Thoracic aorta (tissue), 2 donors: ENCODE data around the gene OSBPL3. TPM values are rescaled to one million over a fixed set of nuclear protein-coding genes. Genes with fewer than 3 reads are reported as not detected.

Source experiments
- ATAC-seq: fragments of 150-250 bp; one replicate; pipeline ENCODE4 v1.8.0; 2017; ENCODE audit warnings: low read depth; ENCODE audit not compliant: insufficient number of reproducible peaks, low FRiP score
- DNase-seq: peaks from one replicate; pipeline ENCODE4 v3.0.0-alpha.2; 2020; ENCODE audit warnings: low spot score
- H3K27ac ChIP-seq, 2 donors: fragments of 200-600 bp; sonication (generic); 1 replicate in 1 of 2; 2 replicates in 1 of 2; pipeline ENCODE4 v1.5.1; 2016; ENCODE audit warnings: mild to moderate bottlenecking in 2 of 2, moderate library complexity in 2 of 2
- H3K27me3 ChIP-seq: fragments of 200-600 bp; sonication (generic); replicated peaks from 2 replicates; pipeline ENCODE4 v1.6.0; 2016; ENCODE audit warnings: mild to moderate bottlenecking; ENCODE audit not compliant: insufficient read depth
- H3K36me3 ChIP-seq: fragments of 200-600 bp; sonication (generic); one replicate; pipeline ENCODE4 v1.5.1; 2016
- H3K4me1 ChIP-seq, 2 donors: fragments of 200-600 bp; sonication (generic); 1 replicate in 1 of 2; 2 replicates in 1 of 2; pipeline versions ENCODE4 v1.5.1 to v1.6.0; 2016; ENCODE audit warnings: low read depth in 2 of 2, mild to moderate bottlenecking in 1 of 2; ENCODE audit not compliant: control insufficient read depth in 1 of 2
- H3K4me3 ChIP-seq: fragments of 200-600 bp; sonication (generic); 2 replicates; pipeline ENCODE4 v1.5.1; 2016; ENCODE audit warnings: mild to moderate bottlenecking
- H3K9me3 ChIP-seq: fragments of 200-600 bp; sonication (generic); 2 replicates; pipeline ENCODE4 v1.5.1; 2016
- CTCF ChIP-seq: fragments of 200-600 bp; sonication (generic); IDR thresholded peaks from one replicate; pipeline ENCODE4 v1.5.1; 2019; ENCODE audit warnings: antibody characterized with exemption
- total RNA-seq, 2 donors: library from RNA; depleted of rRNA; stranded (reverse); fragments of >200 nt; gene quantifications; one replicate each; pipeline versions ENCODE4 v1.1.0 to v1.2.3, GENCODE V29; 2016

Gene OSBPL3
- total RNA-seq, 2 donors from 2014 or later = 5.5 to 7.9 TPM

- Histone ChIP-seq H3K9me3 (no peaks in the 10 kb centered on the region), H3K27ac (peak overlapping the region; percentile 82 to 85), H3K4me1 (peaks cover 6 to 9% of the 10 kb centered on the region in 2 donors), H3K36me3 (no peaks in the 10 kb centered on the region), H3K4me3 (peak overlapping the region; percentile 85), H3K27me3 (no peaks in the 10 kb centered on the region)
- ATAC-seq (peak; percentile 53), DNase-seq (no peak)
- TF ChIP-seq CTCF = no peak
Measured at GRCh38 chr7:24756545-24757352, 223.2 kb downstream of the OSBPL3 start.

- ATAC-seq (no peak), DNase-seq (no peak)
- H3K36me3 ChIP-seq = no peaks in the 10 kb centered on the region
- no peak overlapping the region for H3K27ac ChIP-seq
- peaks cover 6 to 9% of the 10 kb centered on the region in 2 donors for H3K4me1 ChIP-seq
- H3K27me3 ChIP-seq = no peaks in the 10 kb centered on the region
- TF ChIP-seq CTCF = no peak
- no peaks in the 10 kb centered on the region for H3K9me3 ChIP-seq
- H3K4me3 ChIP-seq = peak overlapping the region; percentile 85
Measured at GRCh38 chr7:24755541-24756407, 224.2 kb downstream of the OSBPL3 start.

- H3K27ac ChIP-seq = no peak overlapping the region
- H3K27me3 ChIP-seq = no peaks in the 10 kb centered on the region
- H3K4me3 ChIP-seq = no peak overlapping the region
- TF ChIP-seq CTCF = no peak
- no peaks in the 10 kb centered on the region for H3K36me3 ChIP-seq
- ATAC-seq (no peak), DNase-seq (no peak)
- no peaks in the 10 kb centered on the region for H3K9me3 ChIP-seq
- H3K4me1 ChIP-seq = peaks cover 6 to 9% of the 10 kb centered on the region in 2 donors
Measured at GRCh38 chr7:24754906-24755506, 225.0 kb downstream of the OSBPL3 start.

- no peak overlapping the region for H3K27ac ChIP-seq
Measured at GRCh38 chr7:24752073-24752800, 227.7 kb downstream of the OSBPL3 start.

More at GRCh38 chr7:24752073-24752800, 227.7 kb downstream of the OSBPL3 start:
- DNase-seq (no peak), ATAC-seq (no peak)
- Histone ChIP-seq H3K36me3 (no peaks in the 10 kb centered on the region), H3K9me3 (no peaks in the 10 kb centered on the region), H3K4me1 (no peaks in the 10 kb centered on the region), H3K4me3 (no peak overlapping the region), H3K27me3 (no peaks in the 10 kb centered on the region)
- no peak for TF ChIP-seq CTCF
